Keratinocyte (primary cell): ENCODE measurements around the gene CPVL. TPM values are rescaled to one million over a fixed set of nuclear protein-coding genes. Genes with fewer than 3 reads are reported as not detected.

ENCODE experiments used
- DNase-seq: peaks from one replicate; pipeline ENCODE4 v3.0.0-alpha.2; 2011; ENCODE audit warnings: low read depth, missing footprints, low spot score
- FAIRE-seq: peaks from 2 replicates; lab custom pipeline; 2011; peaks lifted over from hg19 to GRCh38; lab: Jason Lieb, UNC
- H2AFZ ChIP-seq: 2 replicates; pipeline ENCODE4 v1.6.0; 2012; ENCODE audit warnings: low read length, control low read depth, inconsistent platforms; ENCODE audit not compliant: control insufficient read depth
- H3K27ac ChIP-seq: 2 replicates; pipeline ENCODE4 v1.5.1; 2011; ENCODE audit warnings: low read length; ENCODE audit not compliant: control insufficient read depth, insufficient read depth
- H3K27me3 ChIP-seq: 3 replicates; pipeline ENCODE4 v1.6.0; 2011; ENCODE audit warnings: low read length; ENCODE audit not compliant: control insufficient read depth, insufficient read depth; ENCODE audit errors: extremely low read depth
- H3K36me3 ChIP-seq, 2 experiments: 2 replicates in 1 of 2; 3 replicates in 1 of 2; pipeline ENCODE4 v1.5.1; 2011; ENCODE audit warnings: low read length in 2 of 2, mild to moderate bottlenecking in 1 of 2; ENCODE audit not compliant: control insufficient read depth in 2 of 2, insufficient read depth in 2 of 2; ENCODE audit errors: extremely low read depth in 1 of 2
- H3K4me1 ChIP-seq: 3 replicates; pipeline ENCODE4 v1.5.1; 2011; ENCODE audit warnings: low read length; ENCODE audit not compliant: control insufficient read depth, insufficient read depth; ENCODE audit errors: extremely low read depth
- H3K4me2 ChIP-seq: 3 replicates; pipeline ENCODE4 v1.6.0; 2011; ENCODE audit warnings: low read depth, low read length; ENCODE audit not compliant: control insufficient read depth, insufficient read depth; ENCODE audit errors: extremely low read depth
- H3K4me3 ChIP-seq, 3 experiments: fragments of 200-600 bp in 1 of 3; sonication (generic) in 1 of 3; 2 replicates in 2 of 3; 3 replicates in 1 of 3; pipeline ENCODE4 v1.5.1; 2011 to 2016; ENCODE audit warnings: low read length in 3 of 3, mild to moderate bottlenecking in 3 of 3, control low read depth in 2 of 3, inconsistent platforms in 1 of 3, low read depth in 1 of 3, mixed read lengths in 1 of 3, mixed run types in 1 of 3, moderate library complexity in 1 of 3; ENCODE audit not compliant: control insufficient read depth in 2 of 3, insufficient read depth in 2 of 3; ENCODE audit errors: extremely low read depth in 1 of 3
- H3K79me2 ChIP-seq: 2 replicates; pipeline ENCODE4 v1.6.0; 2012; ENCODE audit warnings: low read length; ENCODE audit not compliant: control insufficient read depth, insufficient read depth
- H3K9ac ChIP-seq: 3 replicates; pipeline ENCODE4 v1.6.0; 2011; ENCODE audit warnings: low read length; ENCODE audit not compliant: control insufficient read depth, insufficient read depth; ENCODE audit errors: extremely low read depth
- H3K9me1 ChIP-seq: 3 replicates; pipeline ENCODE4 v1.6.0; 2011; ENCODE audit warnings: low read length; ENCODE audit not compliant: control insufficient read depth, insufficient read depth; ENCODE audit errors: extremely low read depth
- H3K9me3 ChIP-seq: 2 replicates; pipeline ENCODE4 v1.5.1; 2012; ENCODE audit warnings: low read depth, low read length; ENCODE audit not compliant: control insufficient read depth
- H4K20me1 ChIP-seq: 3 replicates; pipeline ENCODE4 v1.6.0; 2011; ENCODE audit warnings: low read length; ENCODE audit not compliant: control insufficient read depth, insufficient read depth; ENCODE audit errors: extremely low read depth
- EZH2 ChIP-seq: IDR thresholded peaks from one replicate; pipeline ENCODE4 v1.6.1; 2012; ENCODE audit warnings: inconsistent platforms, mild to moderate bottlenecking, low read length, moderate library complexity
- dilution Hi-C: fragments of 300-500 bp; cut with MboI; formaldehyde crosslinking; loops from one replicate; pipeline ENCODE4 v1.7.0; 2020; ENCODE audit warnings: low sequenced_read_pairs; ENCODE audit not compliant: extremely low pct_ligation_motif_present
- polyA plus RNA-seq, 5 experiments: library from polyadenylated mRNA; depleted of rRNA in 3 of 5; stranded (reverse) in 3 of 5; stranded (forward) in 1 of 5; unstranded in 1 of 5; fragments of >200 nt; gene quantifications; 1 replicate in 1 of 5; 2 replicates in 3 of 5; 3 replicates in 1 of 5; pipeline versions ENCODE4 v1.2.1 to v1.2.3, GENCODE V29; 2011 to 2012; ENCODE audit warnings: missing spikeins in 2 of 5, low read depth in 1 of 5, low replicate concordance in 1 of 5
- TF ChIP-seq, protein P1 (sequence below), 3 experiments: IDR thresholded peaks in 1 of 3; conservative IDR thresholded peaks in 1 of 3; optimal IDR thresholded peaks in 1 of 3; 2 replicates in 2 of 3; 3 replicates in 1 of 3; pipeline versions ENCODE3 to v1.5.1; 2011; ENCODE audit warnings: low read length in 3 of 3, mild to moderate bottlenecking in 3 of 3, moderate library complexity in 2 of 3, control low read depth in 1 of 3, inconsistent platforms in 1 of 3; ENCODE audit not compliant: insufficient read depth in 2 of 3; ENCODE audit errors: extremely low read depth in 1 of 3

CPVL gene
- polyA plus RNA-seq, 1 donor (not counting 4 experiments of a cell fraction or from before 2014, with no cell fraction given): 9.8 TPM

DNA sequence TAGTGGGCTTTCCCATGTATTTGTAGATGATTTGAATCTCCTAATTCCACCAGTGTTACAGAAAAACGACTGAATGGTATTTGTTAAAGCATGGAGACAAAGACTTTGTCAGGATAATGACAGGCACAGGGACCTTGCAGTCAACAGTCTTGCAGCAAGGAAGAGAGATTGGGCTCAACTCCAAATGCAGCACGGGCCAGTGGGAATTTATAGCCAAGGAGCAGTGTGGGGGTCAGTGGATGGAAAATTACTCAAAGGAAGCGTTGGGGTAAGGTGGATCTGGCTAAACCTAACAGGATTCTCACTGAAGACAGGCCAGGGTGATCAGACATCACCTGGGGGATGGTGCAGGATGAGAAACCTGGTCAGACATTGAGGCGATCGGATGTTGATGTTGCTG, 24.3 kb downstream of the CPVL start:
- H3K9me1 ChIP-seq: no peaks in the 10 kb centered on the region
- TF ChIP-seq EZH2: no peak
- TF ChIP-seq, protein P1, sequence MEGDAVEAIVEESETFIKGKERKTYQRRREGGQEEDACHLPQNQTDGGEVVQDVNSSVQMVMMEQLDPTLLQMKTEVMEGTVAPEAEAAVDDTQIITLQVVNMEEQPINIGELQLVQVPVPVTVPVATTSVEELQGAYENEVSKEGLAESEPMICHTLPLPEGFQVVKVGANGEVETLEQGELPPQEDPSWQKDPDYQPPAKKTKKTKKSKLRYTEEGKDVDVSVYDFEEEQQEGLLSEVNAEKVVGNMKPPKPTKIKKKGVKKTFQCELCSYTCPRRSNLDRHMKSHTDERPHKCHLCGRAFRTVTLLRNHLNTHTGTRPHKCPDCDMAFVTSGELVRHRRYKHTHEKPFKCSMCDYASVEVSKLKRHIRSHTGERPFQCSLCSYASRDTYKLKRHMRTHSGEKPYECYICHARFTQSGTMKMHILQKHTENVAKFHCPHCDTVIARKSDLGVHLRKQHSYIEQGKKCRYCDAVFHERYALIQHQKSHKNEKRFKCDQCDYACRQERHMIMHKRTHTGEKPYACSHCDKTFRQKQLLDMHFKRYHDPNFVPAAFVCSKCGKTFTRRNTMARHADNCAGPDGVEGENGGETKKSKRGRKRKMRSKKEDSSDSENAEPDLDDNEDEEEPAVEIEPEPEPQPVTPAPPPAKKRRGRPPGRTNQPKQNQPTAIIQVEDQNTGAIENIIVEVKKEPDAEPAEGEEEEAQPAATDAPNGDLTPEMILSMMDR (optimal IDR thresholded peaks at IDR 0.05 in 1 of 3, IDR thresholded peaks at IDR 0.05 in 1 of 3, conservative IDR thresholded peaks at IDR 0.05 in 1 of 3; ENCODE audit: extremely low read depth in 1 of 3, insufficient read depth in 2 of 3, low read length in 3 of 3): no peak
- no peaks in the 10 kb centered on the region for H3K27me3 ChIP-seq
- no peaks in the 10 kb centered on the region for H3K79me2 ChIP-seq
- FAIRE-seq: no peak
- H3K9me3 ChIP-seq: no peaks in the 10 kb centered on the region
- H4K20me1 ChIP-seq: no peaks in the 10 kb centered on the region
- H3K9ac ChIP-seq: no peak overlapping the region
- dilution Hi-C loops: loop anchor here (25.0 kb wide), 1 partner anchor 185 kb away; no protein-coding TSS in a partner anchor
- no peak overlapping the region for H3K4me3 ChIP-seq
- no peak for DNase-seq
- peaks cover 4% of the 10 kb centered on the region for H3K4me1 ChIP-seq
- no peak overlapping the region for H3K27ac ChIP-seq
- no peak overlapping the region for H2AFZ ChIP-seq
- no peaks in the 10 kb centered on the region for H3K36me3 ChIP-seq
- H3K4me2 ChIP-seq: no peak overlapping the region

DNA sequence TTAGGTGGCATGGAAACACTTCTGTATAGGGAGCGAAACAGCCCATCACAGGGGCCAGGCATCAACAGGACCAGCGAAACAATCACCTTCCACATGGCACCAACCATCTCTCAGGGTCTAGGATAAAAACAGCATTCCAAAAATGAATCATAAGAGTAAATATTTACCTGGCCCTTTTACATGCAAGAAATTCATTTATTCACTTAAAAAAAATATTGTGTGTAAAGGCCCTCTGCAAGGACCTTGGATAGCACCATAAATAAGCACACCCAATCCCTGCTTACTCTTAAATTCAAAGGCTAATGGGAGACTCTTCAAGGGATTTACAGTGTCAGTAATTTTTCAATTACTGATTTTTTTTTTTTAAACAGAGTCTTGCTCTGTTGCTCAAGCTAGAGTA, 25.4 kb downstream of the CPVL start:
- TF ChIP-seq, protein P1 (optimal IDR thresholded peaks at IDR 0.05 in 1 of 3, IDR thresholded peaks at IDR 0.05 in 1 of 3, conservative IDR thresholded peaks at IDR 0.05 in 1 of 3; ENCODE audit: extremely low read depth in 1 of 3, insufficient read depth in 2 of 3, low read length in 3 of 3): no peak
- no peak for TF ChIP-seq EZH2
- FAIRE-seq (no peak), DNase-seq (no peak)
- Histone ChIP-seq H3K9me1 (no peaks in the 10 kb centered on the region), H3K9ac (no peak overlapping the region), H3K4me2 (no peak overlapping the region), H3K79me2 (no peaks in the 10 kb centered on the region), H3K36me3 (no peaks in the 10 kb centered on the region), H3K27me3 (no peaks in the 10 kb centered on the region), H3K27ac (no peak overlapping the region), H3K9me3 (no peaks in the 10 kb centered on the region), H4K20me1 (no peaks in the 10 kb centered on the region), H3K4me1 (no peaks in the 10 kb centered on the region), H3K4me3 (no peak overlapping the region), H2AFZ (no peak overlapping the region)
- dilution Hi-C loops: loop anchor here (25.0 kb wide), 1 partner anchor 184 kb away; no protein-coding TSS in a partner anchor
